HepG2 (cell line): Measurements from ENCODE around the gene DDAH1. TPM values are rescaled to one million over a fixed set of nuclear protein-coding genes. Genes with fewer than 3 reads are reported as not detected.
A peak's percentile ranks its signal among the peaks of the same experiment; 100 is the strongest.

Source experiments
- BCL6 ChIP-seq: IDR thresholded peaks from 2 replicates; pipeline ENCODE4 v1.6.1; 2016; ENCODE audit warnings: missing genetic modification reagents, missing compliant biosample characterization
- FIP1L1 ChIP-seq: fragments of 200-400 bp; formaldehyde crosslinking; IDR thresholded peaks from 2 replicates; pipeline ENCODE4 v1.6.1; 2018; ENCODE audit warnings: low read depth, mild to moderate bottlenecking, low read length, moderate library complexity, borderline replicate concordance; ENCODE audit not compliant: insufficient read depth
- MIXL1 ChIP-seq: IDR thresholded peaks from 2 replicates; pipeline ENCODE4 v1.6.1; 2016
- NFIC ChIP-seq: IDR thresholded peaks from 2 replicates; pipeline ENCODE4 v1.6.1; 2012; ENCODE audit warnings: mild to moderate bottlenecking, low read length, inconsistent platforms
- NR2F1 ChIP-seq, 2 experiments: fragments of 450-650 bp in 1 of 2; formaldehyde crosslinking in 1 of 2; IDR thresholded peaks; 2 replicates each; pipeline versions ENCODE4 v1.5.0 to v1.6.1; 2016 to 2020; ENCODE audit warnings: mild to moderate bottlenecking in 1 of 2, missing compliant biosample characterization in 1 of 2, missing genetic modification reagents in 1 of 2, moderate library complexity in 1 of 2
- NR2F6 ChIP-seq, 2 experiments: IDR thresholded peaks; 2 replicates each; pipeline ENCODE4 v1.6.1; 2016; ENCODE audit warnings: antibody characterized with exemption in 1 of 2, mild to moderate bottlenecking in 1 of 2
- PPARG ChIP-seq: conservative IDR thresholded peaks from 2 replicates; pipeline ENCODE4 v1.6.1; 2016; ENCODE audit warnings: missing biosample characterization, missing genetic modification reagents
- RXRA ChIP-seq: sonication (generic); formaldehyde crosslinking; IDR thresholded peaks from 2 replicates; pipeline ENCODE4 v1.5.1; 2020; ENCODE audit warnings: missing genetic modification reagents
- SNRNP70 ChIP-seq: fragments of 200-400 bp; formaldehyde crosslinking; IDR thresholded peaks from 2 replicates; pipeline ENCODE4 v1.6.1; 2017; ENCODE audit warnings: mild to moderate bottlenecking, low read depth, low read length, moderate library complexity
- THAP11 ChIP-seq: IDR thresholded peaks from 2 replicates; pipeline ENCODE4 v1.6.1; 2016; ENCODE audit warnings: missing biosample characterization, missing genetic modification reagents
- ZMYM3 ChIP-seq: sonication (generic); formaldehyde crosslinking; IDR thresholded peaks from 2 replicates; pipeline ENCODE4 v1.5.1; 2020; ENCODE audit warnings: mild to moderate bottlenecking, missing genetic modification reagents
- ZNF367 ChIP-seq: sonication (generic); formaldehyde crosslinking; IDR thresholded peaks from 2 replicates; pipeline ENCODE4 v1.4.0; 2020; ENCODE audit warnings: missing genetic modification reagents, borderline replicate concordance
- ZNF788 ChIP-seq: sonication (generic); formaldehyde crosslinking; IDR thresholded peaks from 2 replicates; pipeline ENCODE4 v1.5.0; 2020; ENCODE audit warnings: mild to moderate bottlenecking, missing genetic modification reagents, borderline replicate concordance
- polyA plus RNA-seq, 8 experiments: library from polyadenylated mRNA; depleted of rRNA in 3 of 8; stranded (reverse) in 7 of 8; unstranded in 1 of 8; fragments of >200 nt; fragmentation: Illumina TruSeq in 4 of 8; extraction: Trizol in 4 of 8; gene quantifications; 2 replicates each; pipeline versions ENCODE4 v1.2.1 to v1.2.3, GENCODE V29; 2011 to 2016; ENCODE audit warnings: low read depth in 4 of 8, missing spikeins in 1 of 8, mixed read lengths in 1 of 8; ENCODE audit not compliant: insufficient read depth in 1 of 8
- total RNA-seq, 5 experiments: library from RNA; depleted of rRNA; stranded (reverse); fragments of >200 nt; fragmentation: Illumina TruSeq; extraction: Trizol; gene quantifications; 2 replicates each; pipeline ENCODE4 v1.2.3, GENCODE V29; 2016; ENCODE audit warnings: low read depth in 1 of 5
- TF ChIP-seq, protein P1 (sequence below): sonication (generic); formaldehyde crosslinking; IDR thresholded peaks from 2 replicates; pipeline ENCODE4 v1.5.0; 2020; ENCODE audit warnings: mild to moderate bottlenecking, missing genetic modification reagents, borderline replicate concordance
- TF ChIP-seq, protein P2 (sequence below): sonication (generic); formaldehyde crosslinking; IDR thresholded peaks from 2 replicates; pipeline ENCODE4 v1.5.0; 2020; ENCODE audit warnings: mild to moderate bottlenecking, missing genetic modification reagents, borderline replicate concordance
- TF ChIP-seq, protein P3 (sequence below): sonication (generic); formaldehyde crosslinking; IDR thresholded peaks from 2 replicates; pipeline ENCODE4 v1.8.1; 2023; ENCODE audit warnings: mild to moderate bottlenecking, inconsistent platforms, moderate library complexity, missing genetic modification reagents, borderline replicate concordance
- TF ChIP-seq, protein P4 (sequence below): sonication (generic); formaldehyde crosslinking; IDR thresholded peaks from 2 replicates; pipeline ENCODE4 v1.5.0; 2020; ENCODE audit warnings: missing genetic modification reagents, mild to moderate bottlenecking, borderline replicate concordance
- TF ChIP-seq, protein P5 (sequence below): sonication (generic); formaldehyde crosslinking; IDR thresholded peaks from 2 replicates; pipeline ENCODE4 v1.4.0; 2020; ENCODE audit warnings: missing genetic modification reagents

Gene DDAH1
- total and polyA plus RNA-seq, 2 of the 13 experiments (the other 11 are each of a cell fraction or from before 2014, with no cell fraction given) = 39.7 to 64.4 TPM

DNA sequence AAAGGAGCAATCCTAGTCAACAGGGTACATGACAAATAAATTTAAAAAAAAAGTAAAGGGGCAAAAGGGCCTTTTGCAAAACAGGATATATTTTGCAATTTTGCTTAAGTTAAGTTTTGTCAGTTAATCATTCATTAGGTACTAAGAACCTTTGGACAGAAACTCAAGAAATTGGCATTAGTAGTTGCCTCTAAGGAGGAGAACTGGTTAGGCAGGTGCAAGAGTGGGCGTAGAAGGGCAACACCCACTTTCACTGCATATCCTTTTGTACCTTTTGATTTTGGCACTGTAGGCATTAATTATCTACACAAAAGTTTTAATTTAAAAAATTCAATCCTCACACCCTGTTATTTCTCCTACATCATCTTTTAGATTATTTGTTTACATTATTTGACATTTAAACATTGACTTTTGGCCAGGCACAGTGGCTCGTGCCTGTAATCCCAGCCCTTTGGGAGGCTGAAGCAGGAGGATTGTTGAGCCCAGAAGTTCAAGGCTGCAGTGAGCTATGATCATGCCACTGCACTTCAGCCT, 4.3 kb downstream of the DDAH1 start (continued):
- TF ChIP-seq, protein P1, sequence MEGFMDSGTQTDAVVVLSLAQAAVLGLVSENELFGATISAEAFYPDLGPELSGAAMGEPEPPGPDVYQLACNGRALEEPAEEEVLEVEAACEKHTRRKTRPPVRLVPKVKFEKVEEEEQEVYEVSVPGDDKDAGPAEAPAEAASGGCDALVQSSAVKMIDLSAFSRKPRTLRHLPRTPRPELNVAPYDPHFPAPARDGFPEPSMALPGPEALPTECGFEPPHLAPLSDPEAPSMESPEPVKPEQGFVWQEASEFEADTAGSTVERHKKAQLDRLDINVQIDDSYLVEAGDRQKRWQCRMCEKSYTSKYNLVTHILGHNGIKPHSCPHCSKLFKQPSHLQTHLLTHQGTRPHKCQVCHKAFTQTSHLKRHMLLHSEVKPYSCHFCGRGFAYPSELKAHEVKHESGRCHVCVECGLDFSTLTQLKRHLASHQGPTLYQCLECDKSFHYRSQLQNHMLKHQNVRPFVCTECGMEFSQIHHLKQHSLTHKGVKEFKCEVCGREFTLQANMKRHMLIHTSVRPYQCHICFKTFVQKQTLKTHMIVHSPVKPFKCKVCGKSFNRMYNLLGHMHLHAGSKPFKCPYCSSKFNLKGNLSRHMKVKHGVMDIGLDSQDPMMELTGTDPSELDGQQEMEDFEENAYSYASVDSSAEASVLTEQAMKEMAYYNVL (CRISPR knock-in tag) = no peak
- TF ChIP-seq, protein P2, sequence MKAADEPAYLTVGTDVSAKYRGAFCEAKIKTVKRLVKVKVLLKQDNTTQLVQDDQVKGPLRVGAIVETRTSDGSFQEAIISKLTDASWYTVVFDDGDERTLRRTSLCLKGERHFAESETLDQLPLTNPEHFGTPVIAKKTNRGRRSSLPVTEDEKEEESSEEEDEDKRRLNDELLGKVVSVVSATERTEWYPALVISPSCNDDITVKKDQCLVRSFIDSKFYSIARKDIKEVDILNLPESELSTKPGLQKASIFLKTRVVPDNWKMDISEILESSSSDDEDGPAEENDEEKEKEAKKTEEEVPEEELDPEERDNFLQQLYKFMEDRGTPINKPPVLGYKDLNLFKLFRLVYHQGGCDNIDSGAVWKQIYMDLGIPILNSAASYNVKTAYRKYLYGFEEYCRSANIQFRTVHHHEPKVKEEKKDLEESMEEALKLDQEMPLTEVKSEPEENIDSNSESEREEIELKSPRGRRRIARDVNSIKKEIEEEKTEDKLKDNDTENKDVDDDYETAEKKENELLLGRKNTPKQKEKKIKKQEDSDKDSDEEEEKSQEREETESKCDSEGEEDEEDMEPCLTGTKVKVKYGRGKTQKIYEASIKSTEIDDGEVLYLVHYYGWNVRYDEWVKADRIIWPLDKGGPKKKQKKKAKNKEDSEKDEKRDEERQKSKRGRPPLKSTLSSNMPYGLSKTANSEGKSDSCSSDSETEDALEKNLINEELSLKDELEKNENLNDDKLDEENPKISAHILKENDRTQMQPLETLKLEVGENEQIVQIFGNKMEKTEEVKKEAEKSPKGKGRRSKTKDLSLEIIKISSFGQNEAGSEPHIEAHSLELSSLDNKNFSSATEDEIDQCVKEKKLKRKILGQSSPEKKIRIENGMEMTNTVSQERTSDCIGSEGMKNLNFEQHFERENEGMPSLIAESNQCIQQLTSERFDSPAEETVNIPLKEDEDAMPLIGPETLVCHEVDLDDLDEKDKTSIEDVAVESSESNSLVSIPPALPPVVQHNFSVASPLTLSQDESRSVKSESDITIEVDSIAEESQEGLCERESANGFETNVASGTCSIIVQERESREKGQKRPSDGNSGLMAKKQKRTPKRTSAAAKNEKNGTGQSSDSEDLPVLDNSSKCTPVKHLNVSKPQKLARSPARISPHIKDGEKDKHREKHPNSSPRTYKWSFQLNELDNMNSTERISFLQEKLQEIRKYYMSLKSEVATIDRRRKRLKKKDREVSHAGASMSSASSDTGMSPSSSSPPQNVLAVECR = peak; percentile 32; the same call in 1 of the 2 replicates
- 0 out of 2 replicates have a peak, but pooled peaks have one; percentile 24 for TF ChIP-seq MIXL1 (CRISPR knock-in tag)
- TF ChIP-seq BCL6 (CRISPR knock-in tag) = no peak
- TF ChIP-seq RXRA = no peak; the same call in 1 of the 2 replicates
- TF ChIP-seq ZNF367 = no peak
- TF ChIP-seq ZNF788 = no peak
- TF ChIP-seq, protein P3, sequence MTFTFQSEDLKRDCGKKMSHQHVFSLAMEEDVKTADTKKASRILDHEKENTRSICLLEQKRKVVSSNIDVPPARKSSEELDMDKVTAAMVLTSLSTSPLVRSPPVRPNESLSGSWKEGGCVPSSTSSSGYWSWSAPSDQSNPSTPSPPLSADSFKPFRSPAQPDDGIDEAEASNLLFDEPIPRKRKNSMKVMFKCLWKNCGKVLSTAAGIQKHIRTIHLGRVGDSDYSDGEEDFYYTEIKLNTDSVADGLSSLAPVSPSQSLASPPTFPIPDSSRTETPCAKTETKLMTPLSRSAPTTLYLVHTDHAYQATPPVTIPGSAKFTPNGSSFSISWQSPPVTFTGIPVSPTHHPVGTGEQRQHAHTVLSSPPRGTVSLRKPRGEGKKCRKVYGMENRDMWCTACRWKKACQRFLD (CRISPR knock-in tag) = no peak
- 0 out of 2 replicates have a peak, but pooled peaks have one; percentile 14 for TF ChIP-seq THAP11 (CRISPR knock-in tag)
- TF ChIP-seq FIP1L1 = no peak
- TF ChIP-seq, protein P4, sequence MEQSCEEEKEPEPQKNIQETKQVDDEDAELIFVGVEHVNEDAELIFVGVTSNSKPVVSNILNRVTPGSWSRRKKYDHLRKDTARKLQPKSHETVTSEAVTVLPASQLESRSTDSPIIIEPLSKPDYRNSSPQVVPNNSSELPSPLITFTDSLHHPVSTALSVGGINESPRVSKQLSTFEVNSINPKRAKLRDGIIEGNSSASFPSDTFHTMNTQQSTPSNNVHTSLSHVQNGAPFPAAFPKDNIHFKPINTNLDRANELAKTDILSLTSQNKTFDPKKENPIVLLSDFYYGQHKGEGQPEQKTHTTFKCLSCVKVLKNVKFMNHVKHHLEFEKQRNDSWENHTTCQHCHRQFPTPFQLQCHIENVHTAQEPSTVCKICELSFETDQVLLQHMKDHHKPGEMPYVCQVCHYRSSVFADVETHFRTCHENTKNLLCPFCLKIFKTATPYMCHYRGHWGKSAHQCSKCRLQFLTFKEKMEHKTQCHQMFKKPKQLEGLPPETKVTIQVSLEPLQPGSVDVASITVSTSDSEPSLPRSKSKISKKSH = no peak
- peak; percentile 6; the same call in 1 of the 2 replicates for TF ChIP-seq NR2F6 (IDR thresholded peaks at IDR 0.05)
- peak; percentile 7; the same call in 1 of the 2 replicates for TF ChIP-seq NR2F6 (CRISPR knock-in tag; IDR thresholded peaks at IDR 0.05)
- TF ChIP-seq ZMYM3 (CRISPR knock-in tag) = peak; percentile 88
- TF ChIP-seq NFIC = peak; percentile 31; the same call in 1 of the 2 replicates
- peak in 1 of 2 experiments; percentile 28; a peak in 1 of 4 replicates for TF ChIP-seq NR2F1 (CRISPR knock-in tag; IDR thresholded peaks at IDR 0.05)
- TF ChIP-seq, protein P5, sequence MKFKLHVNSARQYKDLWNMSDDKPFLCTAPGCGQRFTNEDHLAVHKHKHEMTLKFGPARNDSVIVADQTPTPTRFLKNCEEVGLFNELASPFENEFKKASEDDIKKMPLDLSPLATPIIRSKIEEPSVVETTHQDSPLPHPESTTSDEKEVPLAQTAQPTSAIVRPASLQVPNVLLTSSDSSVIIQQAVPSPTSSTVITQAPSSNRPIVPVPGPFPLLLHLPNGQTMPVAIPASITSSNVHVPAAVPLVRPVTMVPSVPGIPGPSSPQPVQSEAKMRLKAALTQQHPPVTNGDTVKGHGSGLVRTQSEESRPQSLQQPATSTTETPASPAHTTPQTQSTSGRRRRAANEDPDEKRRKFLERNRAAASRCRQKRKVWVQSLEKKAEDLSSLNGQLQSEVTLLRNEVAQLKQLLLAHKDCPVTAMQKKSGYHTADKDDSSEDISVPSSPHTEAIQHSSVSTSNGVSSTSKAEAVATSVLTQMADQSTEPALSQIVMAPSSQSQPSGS (CRISPR knock-in tag) = no peak
- no peak for TF ChIP-seq SNRNP70
- TF ChIP-seq PPARG (CRISPR knock-in tag) = peak; percentile 64
